Activated CD8-positive, alpha-beta T cell treated with anti-CD3 and anti-CD28 coated beads, Interleukin-2, amount 10 ng/mL, durations not matched to agents 7 days and 5 days (primary cell): ENCODE results near the gene DUSP16. TPM values are rescaled to one million over a fixed set of nuclear protein-coding genes. Genes with fewer than 3 reads are reported as not detected.
"Not testable (repeated sequence)": the region's sequence is repeated elsewhere in the genome, so short reads cannot be mapped to it uniquely, and the experiment has no call there.

Experiments used
- ATAC-seq: fragments of 150-1000 bp; cut with Tn5 transposase; one replicate; pipeline ENCODE4 v1.10.0; 2021; ENCODE audit warnings: moderate library complexity
- CTCF ChIA-PET: fragments of 350-600 bp; sonication (Branson Sonifier 250); formaldehyde crosslinking; loops from one replicate; lab custom pipeline; 2021; ENCODE audit warnings: antibody characterized with exemption; lab: Charles Lee
- POLR2A ChIA-PET: fragments of 350-600 bp; sonication (Branson Sonifier 250); formaldehyde crosslinking; loops from one replicate; lab custom pipeline; 2021; ENCODE audit warnings: antibody characterized with exemption; lab: Charles Lee
- DNase-seq: peaks from one replicate; pipeline ENCODE4 v3.0.0-alpha.2; 2020
- H3K27ac Mint-ChIP-seq: one replicate; pipeline ENCODE4 v1.8.0; 2021; ENCODE audit warnings: mild to moderate bottlenecking, mixed read lengths
- H3K27me3 Mint-ChIP-seq: one replicate; pipeline ENCODE4 v1.8.0; 2021; ENCODE audit warnings: low read depth, mixed read lengths
- H3K36me3 Mint-ChIP-seq: one replicate; pipeline ENCODE4 v1.8.0; 2021; ENCODE audit warnings: low read depth, mixed read lengths
- H3K4me1 Mint-ChIP-seq: one replicate; pipeline ENCODE4 v1.8.0; 2021; ENCODE audit warnings: low read depth, mixed read lengths
- H3K4me3 Mint-ChIP-seq: one replicate; pipeline ENCODE4 v1.8.0; 2021; ENCODE audit warnings: mild to moderate bottlenecking, mixed read lengths
- H3K9me3 Mint-ChIP-seq: one replicate; pipeline ENCODE4 v1.8.0; 2022; ENCODE audit warnings: mixed read lengths; ENCODE audit not compliant: insufficient read depth
- total RNA-seq, 2 experiments: library from RNA; stranded (reverse); gene quantifications; one replicate each; pipeline ENCODE4 v1.2.3, GENCODE V29; 2021

The DUSP16 gene
- total RNA-seq, 2 experiments from 2014 or later: 17.4 to 19.0 TPM

DNA sequence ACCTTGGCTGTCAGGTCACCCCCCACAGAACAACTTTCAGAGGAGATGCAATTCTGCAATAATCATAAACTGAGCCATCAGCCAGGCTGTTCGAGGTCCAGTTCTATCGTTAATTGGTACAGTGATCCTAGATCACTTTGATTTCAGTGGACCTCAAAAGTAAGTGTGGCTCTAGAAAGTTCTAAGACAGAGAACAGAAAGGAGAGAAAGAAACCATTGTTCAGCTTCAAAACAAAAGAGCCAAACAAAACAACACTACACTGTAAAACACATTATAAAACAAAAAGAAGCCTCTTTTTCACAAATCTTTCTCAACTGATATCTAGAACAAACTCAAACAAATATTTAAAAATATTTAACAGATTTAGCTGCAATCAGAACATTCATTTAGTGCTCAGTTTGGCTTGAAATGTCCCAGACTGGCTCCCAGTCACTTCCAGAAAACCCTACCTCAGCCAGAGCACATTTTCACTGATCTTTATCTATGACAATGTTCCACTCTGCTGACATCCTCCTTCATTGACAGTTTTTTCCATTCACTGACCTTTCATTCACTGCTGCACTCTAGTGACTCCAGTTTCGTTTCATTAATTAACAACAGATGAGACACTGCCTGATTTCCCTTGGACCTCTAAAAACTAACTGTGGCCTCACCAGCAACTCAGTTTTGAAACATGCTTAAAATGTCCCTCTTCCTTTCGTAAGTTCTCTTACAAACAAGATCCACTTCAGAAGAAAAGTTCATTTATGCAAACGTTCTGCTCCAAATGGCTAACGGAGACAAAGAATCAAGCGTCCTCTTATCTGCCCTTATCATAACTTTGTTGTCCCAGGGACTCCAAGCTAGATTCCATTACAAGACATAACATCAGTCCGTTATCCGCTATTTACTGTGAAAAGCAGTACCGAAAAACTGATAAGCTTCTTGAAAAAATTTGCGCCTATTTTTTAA, 56.8 kb downstream of the DUSP16 start:
- H3K4me3 Mint-ChIP-seq: no peak overlapping the region
- ATAC-seq: peak; percentile 52
- ChIA-PET CTCF (interaction anchor here (1.1 to 4.7 kb wide), 9 partner anchors 9 to 128 kb away, joined by 3 to 38 read pairs (median 5); no protein-coding TSS in a partner anchor), POLR2A (interaction anchor here (0.6 to 1.7 kb wide), 6 partner anchors 19 to 208 kb away, joined by 3 to 5 read pairs (median 4); no protein-coding TSS in a partner anchor)
- H3K27me3 Mint-ChIP-seq: no peaks in the 10 kb centered on the region
- H3K27ac Mint-ChIP-seq: peak overlapping the region; percentile 19
- H3K36me3 Mint-ChIP-seq: peaks cover 19% of the 10 kb centered on the region
- H3K9me3 Mint-ChIP-seq: no peaks in the 10 kb centered on the region
- DNase-seq: peak; percentile 24
- H3K4me1 Mint-ChIP-seq: peaks cover 30% of the 10 kb centered on the region

DNA sequence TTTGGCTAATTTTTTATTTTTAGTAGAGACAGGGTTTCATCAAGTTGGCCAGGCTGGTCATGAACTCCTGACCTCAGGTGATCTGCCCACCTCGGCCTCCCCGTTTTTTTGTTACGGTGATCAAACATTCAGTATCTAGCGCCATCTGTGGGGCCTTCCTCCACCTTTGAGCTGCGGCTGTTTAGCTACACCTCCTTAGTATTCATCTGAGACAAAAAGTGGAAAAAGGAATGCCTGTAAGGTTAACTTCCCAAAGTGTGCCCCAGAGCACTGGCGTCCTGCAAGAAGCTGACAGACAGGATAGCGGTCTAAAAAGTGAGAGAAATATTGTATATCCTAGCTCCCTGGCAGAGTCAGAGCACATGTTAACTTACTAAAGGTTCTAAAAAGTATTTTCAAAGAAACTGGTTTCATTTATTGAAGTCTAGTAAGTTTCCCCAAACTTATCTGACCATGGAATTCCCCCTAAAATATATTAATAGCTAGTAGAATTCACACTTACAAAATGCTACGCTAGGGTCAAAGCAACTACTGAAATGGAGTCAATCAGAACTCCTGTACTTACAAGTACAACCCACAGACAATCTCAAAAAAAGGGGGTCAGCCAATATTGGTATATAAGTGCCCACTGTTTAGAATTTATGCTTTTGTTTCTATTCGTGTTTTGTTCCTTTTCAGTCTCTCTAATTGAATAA, 59.1 kb downstream of the DUSP16 start:
- Mint-ChIP-seq H3K4me1 (peaks cover 31% of the 10 kb centered on the region), H3K9me3 (no peaks in the 10 kb centered on the region), H3K4me3 (no peak overlapping the region), H3K27me3 (no peaks in the 10 kb centered on the region), H3K27ac (peak overlapping the region; percentile 70), H3K36me3 (peaks cover 15% of the 10 kb centered on the region)
- DNase-seq (no peak), ATAC-seq (no peak)
- ChIA-PET CTCF (interaction anchor here (0.6 to 4.7 kb wide), 10 partner anchors 8 to 1992 kb away, joined by 3 to 38 read pairs (median 4); partner anchors contain the start of gene DUSP16), POLR2A (interaction anchor here (0.6 kb wide), 1 partner anchor 146 kb away, joined by 3 read pairs; no protein-coding TSS in a partner anchor)

DNA sequence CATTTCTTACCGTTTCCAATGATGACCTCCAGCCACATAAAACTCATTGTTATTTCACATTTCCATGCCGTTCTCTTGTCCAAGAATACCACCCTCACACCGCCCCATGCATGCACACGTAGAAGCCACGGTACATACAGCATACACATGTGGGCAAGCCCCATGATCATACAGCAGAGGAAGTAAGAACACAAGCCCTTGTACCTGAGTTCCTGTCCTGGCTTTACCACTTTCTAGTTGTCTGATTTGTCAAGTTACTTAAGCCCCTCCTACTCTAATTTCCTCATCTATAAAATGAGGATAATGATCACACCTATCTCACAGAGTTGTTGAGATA, 59.9 kb downstream of the DUSP16 start:
- ATAC-seq (no peak), DNase-seq (no peak)

DNA sequence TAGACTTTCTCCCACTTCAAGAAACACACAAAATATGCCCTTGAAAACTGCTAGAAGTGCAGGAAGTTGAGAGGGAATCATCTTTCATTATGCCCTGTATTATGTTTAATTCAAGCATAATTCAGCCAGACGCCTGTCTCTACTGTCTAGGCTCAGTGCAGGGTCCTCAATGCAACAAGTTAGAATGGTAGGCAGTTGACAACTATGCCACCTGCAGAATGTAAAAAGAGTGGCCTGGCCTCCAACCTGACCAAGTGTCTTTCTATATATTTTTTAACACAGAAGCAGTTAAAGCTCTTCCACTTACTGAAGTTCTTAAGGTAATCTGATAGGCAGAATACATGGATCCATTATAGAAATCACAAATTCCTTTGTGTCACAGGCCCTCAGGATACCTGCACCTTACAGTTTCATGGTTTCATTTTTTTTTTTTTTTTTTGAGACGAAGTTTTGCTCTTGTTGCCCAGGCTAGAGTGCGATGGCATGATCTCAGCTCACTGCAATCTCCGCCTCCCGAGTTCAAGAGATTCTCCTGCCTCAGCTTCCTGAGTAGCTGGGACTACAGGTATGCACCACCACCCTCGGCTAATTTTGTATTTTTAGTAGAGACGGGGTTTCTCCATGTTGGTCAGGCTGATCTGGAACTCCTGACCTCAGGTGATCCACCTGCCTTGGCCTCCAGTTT, 60.4 kb downstream of the DUSP16 start:
- CTCF ChIA-PET: interaction anchor here (4.7 kb wide), 1 partner anchor 124 kb away, joined by 38 read pairs; no protein-coding TSS in a partner anchor
- DNase-seq, H3K4me3 Mint-ChIP-seq, ATAC-seq, H3K9me3 Mint-ChIP-seq, POLR2A ChIA-PET, H3K27me3 Mint-ChIP-seq: not testable (repeated sequence)
- Mint-ChIP-seq H3K4me1 (peaks cover 31% of the 10 kb centered on the region), H3K36me3 (peaks cover 16% of the 10 kb centered on the region), H3K27ac (peak overlapping the region; percentile 57)

More for the DNA sequence above, 59.9 kb downstream of the DUSP16 start:
- Mint-ChIP-seq H3K27ac (peak overlapping the region; percentile 57), H3K4me1 (peaks cover 31% of the 10 kb centered on the region), H3K27me3 (no peaks in the 10 kb centered on the region), H3K9me3 (no peaks in the 10 kb centered on the region), H3K36me3 (peaks cover 14% of the 10 kb centered on the region), H3K4me3 (no peak overlapping the region)
- ChIA-PET POLR2A (no interaction called here), CTCF (interaction anchor here (0.6 to 4.7 kb wide), 4 partner anchors 61 to 1991 kb away, joined by 3 to 38 read pairs (median 6); partner anchors contain the start of gene DUSP16)

DNA sequence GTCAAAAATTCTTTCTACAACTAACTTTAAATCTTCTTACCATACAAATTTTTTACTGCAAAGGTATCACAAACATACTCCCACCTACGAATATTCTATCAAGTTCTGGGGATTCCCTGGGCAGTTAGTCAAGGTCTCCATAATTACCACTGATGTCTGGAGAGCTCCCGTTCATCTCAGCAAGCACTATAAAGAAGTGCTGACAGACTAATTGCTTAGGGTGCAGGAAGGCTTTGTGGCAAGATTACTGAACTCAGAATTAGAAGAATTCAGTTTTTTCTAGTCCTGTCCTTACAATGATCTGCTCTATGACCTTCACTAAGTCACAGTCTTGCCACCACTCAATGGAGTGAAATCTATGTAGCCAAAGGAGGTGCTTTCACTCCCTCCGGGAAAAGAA, 61.5 kb downstream of the DUSP16 start:
- CTCF ChIA-PET: interaction anchor here (0.9 kb wide), 1 partner anchor 124 kb away, joined by 3 read pairs; no protein-coding TSS in a partner anchor
- Mint-ChIP-seq H3K9me3 (no peaks in the 10 kb centered on the region), H3K36me3 (peaks cover 13% of the 10 kb centered on the region), H3K4me3 (no peak overlapping the region), H3K27ac (no peak overlapping the region), H3K27me3 (no peaks in the 10 kb centered on the region), H3K4me1 (peaks cover 23% of the 10 kb centered on the region)
- ATAC-seq: no peak
- DNase-seq: no peak
- POLR2A ChIA-PET: no interaction called here

DNA sequence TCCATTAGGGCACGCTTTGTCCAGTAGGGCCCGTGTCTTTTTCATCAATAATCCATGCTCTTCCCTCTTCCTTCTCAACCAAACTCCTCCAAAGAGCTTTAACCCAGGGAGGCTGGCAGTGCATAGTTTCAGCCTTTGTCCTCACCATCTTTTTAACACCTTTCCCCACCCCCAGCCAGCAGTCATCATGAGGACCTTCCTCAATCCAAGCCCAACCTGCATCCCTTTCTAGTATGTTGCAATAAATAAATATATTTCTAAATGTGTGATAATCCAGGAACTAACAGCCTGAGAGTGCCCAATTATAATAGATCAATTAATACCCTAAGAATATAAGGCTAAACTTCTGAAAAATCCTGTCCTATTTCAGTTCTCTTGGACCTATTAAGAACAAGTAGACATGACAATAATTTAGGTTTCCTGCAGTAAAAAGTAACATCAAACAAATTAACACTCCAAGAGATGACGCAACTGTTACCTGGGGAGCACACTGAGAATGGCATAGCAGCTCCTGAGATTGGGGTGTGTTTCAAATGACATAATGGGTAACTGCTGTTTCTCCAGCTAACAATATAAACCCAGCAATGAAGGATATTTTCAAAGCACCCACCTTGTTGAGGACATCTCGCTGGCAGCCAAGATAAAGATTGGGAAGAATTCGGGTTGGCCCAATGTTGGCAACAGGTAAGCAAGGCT, 62.6 kb downstream of the DUSP16 start:
- Mint-ChIP-seq H3K4me1 (peaks cover 14% of the 10 kb centered on the region), H3K27me3 (no peaks in the 10 kb centered on the region), H3K9me3 (no peaks in the 10 kb centered on the region), H3K36me3 (peaks cover 15% of the 10 kb centered on the region), H3K27ac (no peak overlapping the region), H3K4me3 (no peak overlapping the region)
- POLR2A ChIA-PET: no interaction called here
- ATAC-seq: no peak
- CTCF ChIA-PET: interaction anchor here (0.9 to 1.3 kb wide), 4 partner anchors 18 to 124 kb away, joined by 3 read pairs; no protein-coding TSS in a partner anchor
- DNase-seq: no peak

DNA sequence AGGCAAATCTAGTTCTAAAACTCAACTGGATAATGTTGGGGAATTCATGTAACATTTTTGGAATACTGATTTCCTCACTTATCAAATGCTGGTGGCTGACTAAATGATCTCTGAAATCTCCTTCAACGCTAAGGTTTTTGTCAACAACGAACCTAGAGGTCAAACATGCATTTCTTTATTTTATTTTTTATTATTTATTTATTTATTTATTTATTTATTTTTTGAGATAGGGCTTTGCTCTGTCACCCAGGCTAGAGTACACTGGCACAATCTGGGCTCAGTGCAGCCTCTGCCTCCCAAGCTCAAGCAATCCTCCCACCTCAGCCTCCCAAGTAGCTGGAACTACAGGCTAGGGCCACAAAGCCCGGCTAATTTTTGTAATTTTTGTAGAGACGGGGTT, 64.5 kb downstream of the DUSP16 start:
- DNase-seq: no peak
- Mint-ChIP-seq H3K4me1 (peaks cover 7% of the 10 kb centered on the region), H3K9me3 (no peaks in the 10 kb centered on the region), H3K27me3 (no peaks in the 10 kb centered on the region), H3K36me3 (peaks cover 15% of the 10 kb centered on the region), H3K4me3 (no peak overlapping the region), H3K27ac (no peak overlapping the region)
- ChIA-PET CTCF (interaction anchor here (1.5 kb wide), 1 partner anchor 13 kb away, joined by 4 read pairs; no protein-coding TSS in a partner anchor), POLR2A (no interaction called here)
- no peak for ATAC-seq

DNA sequence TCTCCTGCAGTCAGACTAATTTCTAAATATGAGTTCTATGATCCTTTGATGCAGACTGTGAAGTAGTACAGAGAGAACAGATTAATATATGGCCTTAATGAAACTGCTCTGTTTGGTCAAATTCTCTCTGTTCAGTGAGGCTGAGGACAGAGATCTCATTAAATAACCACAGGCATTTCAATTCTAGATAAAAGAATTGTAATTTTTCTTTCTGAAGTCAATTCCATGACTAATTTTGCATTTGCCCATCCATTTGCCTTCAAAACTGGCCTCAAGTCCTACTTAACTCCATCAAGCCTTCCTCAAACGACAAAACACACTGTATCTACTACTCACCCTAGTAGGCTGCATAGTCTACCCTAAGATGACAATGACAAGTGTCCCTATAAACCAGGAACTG, 67.1 kb downstream of the DUSP16 start:
- no peak for DNase-seq
- POLR2A ChIA-PET: no interaction called here
- CTCF ChIA-PET: interaction anchor here (0.7 to 1.5 kb wide), 3 partner anchors 8 to 161 kb away, joined by 3 to 5 read pairs (median 4); no protein-coding TSS in a partner anchor
- no peak for ATAC-seq
- H3K4me1 Mint-ChIP-seq: no peaks in the 10 kb centered on the region
- peaks cover 7% of the 10 kb centered on the region for H3K36me3 Mint-ChIP-seq
- no peak overlapping the region for H3K27ac Mint-ChIP-seq
- H3K9me3 Mint-ChIP-seq: no peaks in the 10 kb centered on the region
- H3K4me3 Mint-ChIP-seq: no peak overlapping the region
- no peaks in the 10 kb centered on the region for H3K27me3 Mint-ChIP-seq

DNA sequence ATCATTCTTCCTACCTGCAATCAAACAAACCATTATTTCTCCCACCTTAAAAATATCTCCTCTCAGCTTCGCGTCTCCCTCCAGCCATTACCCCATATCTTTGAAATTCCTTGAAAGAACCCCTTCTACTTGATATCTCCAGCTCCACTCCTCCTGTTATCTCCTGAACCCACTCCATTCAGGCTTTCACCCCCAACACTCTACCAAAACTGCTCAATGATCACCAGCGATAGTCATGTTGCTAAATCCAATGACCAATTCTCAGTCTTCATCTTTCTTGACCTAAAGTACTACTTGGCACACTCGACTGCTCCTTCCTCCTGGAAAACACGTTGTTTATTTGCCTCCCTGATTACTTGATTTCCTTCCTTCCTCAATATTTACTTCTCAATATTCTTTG, 70.1 kb downstream of the DUSP16 start:
- no peak for ATAC-seq
- Mint-ChIP-seq H3K4me1 (peaks cover 9% of the 10 kb centered on the region), H3K9me3 (no peaks in the 10 kb centered on the region), H3K27me3 (no peaks in the 10 kb centered on the region), H3K4me3 (no peak overlapping the region), H3K27ac (no peak overlapping the region), H3K36me3 (peaks cover 21% of the 10 kb centered on the region)
- DNase-seq: no peak
- POLR2A ChIA-PET: no interaction called here
- CTCF ChIA-PET: interaction anchor here (2.0 kb wide), 1 partner anchor 11 kb away, joined by 7 read pairs; no protein-coding TSS in a partner anchor

DNA sequence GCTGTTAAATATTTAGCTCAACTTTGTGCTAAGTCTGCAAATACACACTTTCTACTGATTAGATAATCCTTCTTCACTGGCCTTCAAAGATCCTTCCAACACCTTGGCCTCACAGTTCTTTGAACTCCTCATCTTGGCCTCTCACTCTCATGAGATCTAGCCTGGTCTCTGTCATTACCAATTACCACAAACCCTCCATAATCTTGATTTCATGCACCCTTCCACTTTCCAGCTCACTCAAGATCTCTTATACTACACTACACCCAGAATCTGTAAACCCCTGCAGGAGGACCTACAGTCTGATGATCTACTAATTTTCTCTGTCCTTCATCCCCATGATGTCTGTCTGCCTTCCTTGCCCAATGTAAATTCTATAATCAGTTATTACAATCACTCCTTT, 71.1 kb downstream of the DUSP16 start:
- ATAC-seq (no peak), DNase-seq (no peak)
- Mint-ChIP-seq H3K27me3 (no peaks in the 10 kb centered on the region), H3K36me3 (peaks cover 24% of the 10 kb centered on the region), H3K9me3 (no peaks in the 10 kb centered on the region), H3K27ac (no peak overlapping the region), H3K4me3 (no peak overlapping the region), H3K4me1 (peaks cover 16% of the 10 kb centered on the region)
- ChIA-PET POLR2A (interaction anchor here (1.7 kb wide), 1 partner anchor 9 kb away, joined by 9 read pairs; no protein-coding TSS in a partner anchor), CTCF (interaction anchor here (0.9 to 2.0 kb wide), 5 partner anchors 12 to 179 kb away, joined by 3 to 7 read pairs (median 3); no protein-coding TSS in a partner anchor)
